HEK293 (cell line): ENCODE results near the gene BAD.

Experiments
- CTCF ChIA-PET: fragments of 350-600 bp; formaldehyde crosslinking; extraction: SDS; loops from one replicate; lab custom pipeline; 2021; ENCODE audit warnings: antibody characterized with exemption; lab: Yijun Ruan, JAX
- POLR2A ChIA-PET: fragments of 300-600 bp; formaldehyde crosslinking; extraction: SDS; loops from one replicate; lab custom pipeline; 2020; ENCODE audit warnings: antibody characterized with exemption, inconsistent platforms; lab: Yijun Ruan, JAX
- H3K27ac ChIP-seq: fragments of 200-500 bp; sonication (Bioruptor generic); 2 replicates; pipeline ENCODE4 v1.5.1; 2014; ENCODE audit warnings: low read depth, low read length, control low read depth, inconsistent platforms; ENCODE audit errors: extremely low read depth
- H3K36me3 ChIP-seq, 2 experiments: fragments of 200-500 bp in 1 of 2; sonication (Bioruptor generic) in 1 of 2; 1 replicate in 1 of 2; 2 replicates in 1 of 2; pipeline ENCODE4 v1.5.1; 2014 to 2017; ENCODE audit warnings: inconsistent platforms in 2 of 2, low read length in 2 of 2; ENCODE audit not compliant: control insufficient read depth in 2 of 2, insufficient read depth in 1 of 2
- H3K4me1 ChIP-seq: fragments of 200-500 bp; sonication (Bioruptor generic); 2 replicates; pipeline ENCODE4 v1.5.1; 2014; ENCODE audit warnings: mild to moderate bottlenecking, low read length, inconsistent platforms; ENCODE audit not compliant: control insufficient read depth, insufficient read depth
- H3K4me3 ChIP-seq: 2 replicates; pipeline ENCODE4 v1.5.1; 2011; ENCODE audit warnings: low read depth, mild to moderate bottlenecking, control low read depth, low read length, moderate library complexity
- H3K9me3 ChIP-seq: fragments of 200-500 bp; sonication (Bioruptor generic); 2 replicates; pipeline ENCODE4 v1.5.1; 2014; ENCODE audit warnings: low read depth, low read length, inconsistent platforms; ENCODE audit not compliant: control insufficient read depth, insufficient read depth
- FEZF1 ChIP-seq: fragments of 450-650 bp; formaldehyde crosslinking; IDR thresholded peaks from 2 replicates; pipeline ENCODE4 v1.5.1; 2016; ENCODE audit warnings: missing biosample characterization, missing genetic modification characterization
- GLIS2 ChIP-seq: fragments of 450-650 bp; formaldehyde crosslinking; IDR thresholded peaks from 2 replicates; pipeline ENCODE4 v1.5.1; 2016; ENCODE audit warnings: missing biosample characterization, missing genetic modification characterization
- PRDM10 ChIP-seq: fragments of 450-650 bp; formaldehyde crosslinking; IDR thresholded peaks from 2 replicates; pipeline ENCODE4 v1.5.1; 2016; ENCODE audit warnings: missing biosample characterization, missing genetic modification characterization
- SETDB1 ChIP-seq: IDR thresholded peaks from one replicate; pipeline ENCODE4 v1.6.1; 2017; ENCODE audit warnings: mild to moderate bottlenecking, low read length, moderate library complexity, mixed read lengths; ENCODE audit not compliant: insufficient read length
- ZBTB44 ChIP-seq: fragments of 450-650 bp; IDR thresholded peaks from 2 replicates; pipeline ENCODE4 v1.5.1; 2018; ENCODE audit warnings: missing biosample characterization, mild to moderate bottlenecking, missing genetic modification characterization
- ZFP3 ChIP-seq: fragments of 450-650 bp; formaldehyde crosslinking; IDR thresholded peaks from 2 replicates; pipeline ENCODE4 v1.5.1; 2016; ENCODE audit warnings: low read depth, missing biosample characterization, missing genetic modification characterization
- ZIC2 ChIP-seq: fragments of 450-650 bp; formaldehyde crosslinking; IDR thresholded peaks from 2 replicates; pipeline ENCODE4 v1.5.1; 2016; ENCODE audit warnings: missing biosample characterization, missing genetic modification characterization
- ZNF18 ChIP-seq: fragments of 450-650 bp; formaldehyde crosslinking; IDR thresholded peaks from 2 replicates; pipeline ENCODE4 v1.5.1; 2016; ENCODE audit warnings: missing biosample characterization, missing genetic modification characterization
- ZNF214 ChIP-seq: fragments of 450-650 bp; formaldehyde crosslinking; IDR thresholded peaks from 2 replicates; pipeline ENCODE4 v1.5.1; 2017; ENCODE audit warnings: missing biosample characterization, mild to moderate bottlenecking, missing genetic modification characterization, borderline replicate concordance
- ZNF335 ChIP-seq: fragments of 450-650 bp; formaldehyde crosslinking; conservative IDR thresholded peaks from 2 replicates; pipeline ENCODE4 v1.5.1; 2016; ENCODE audit warnings: missing biosample characterization, missing genetic modification characterization
- ZNF366 ChIP-seq: fragments of 450-650 bp; formaldehyde crosslinking; conservative IDR thresholded peaks from 2 replicates; pipeline ENCODE4 v1.5.1; 2016; ENCODE audit warnings: missing biosample characterization, missing genetic modification characterization
- ZNF449 ChIP-seq: fragments of 450-650 bp; formaldehyde crosslinking; IDR thresholded peaks from 2 replicates; pipeline ENCODE4 v1.5.1; 2017; ENCODE audit warnings: missing biosample characterization, mild to moderate bottlenecking, missing genetic modification characterization, moderate library complexity
- ZNF48 ChIP-seq: fragments of 450-650 bp; formaldehyde crosslinking; IDR thresholded peaks from 2 replicates; pipeline ENCODE4 v1.5.1; 2016; ENCODE audit warnings: missing biosample characterization, missing genetic modification characterization
- ZNF521 ChIP-seq: fragments of 450-650 bp; formaldehyde crosslinking; IDR thresholded peaks from 2 replicates; pipeline ENCODE4 v1.5.1; 2017; ENCODE audit warnings: missing biosample characterization, mild to moderate bottlenecking, missing genetic modification characterization
- ZNF623 ChIP-seq: fragments of 450-650 bp; formaldehyde crosslinking; IDR thresholded peaks from 2 replicates; pipeline ENCODE4 v1.5.1; 2016; ENCODE audit warnings: missing biosample characterization, missing genetic modification characterization
- ZNF692 ChIP-seq: fragments of 450-650 bp; formaldehyde crosslinking; IDR thresholded peaks from 2 replicates; pipeline ENCODE4 v1.5.1; 2016; ENCODE audit warnings: missing biosample characterization, missing genetic modification characterization
- ZNF747 ChIP-seq: fragments of 450-650 bp; formaldehyde crosslinking; IDR thresholded peaks from 2 replicates; pipeline ENCODE4 v1.5.1; 2016; ENCODE audit warnings: missing biosample characterization, missing genetic modification characterization
- ZSCAN30 ChIP-seq: fragments of 450-650 bp; IDR thresholded peaks from 2 replicates; pipeline ENCODE4 v1.5.1; 2018; ENCODE audit warnings: missing biosample characterization, mild to moderate bottlenecking, missing genetic modification characterization, moderate library complexity

The BAD gene

GRCh38 chr11:64306563-64306875, 22.1 kb upstream of the BAD start:
- POLR2A ChIA-PET, result interaction anchor here (3.5 kb wide), 1 partner anchor 11 kb away, joined by 43 read pairs; the partner anchor contains the start of genes PRDX5 and TRMT112
- Histone ChIP-seq H3K4me1 (no peaks in the 10 kb centered on the region), H3K9me3 (no peaks in the 10 kb centered on the region), H3K36me3 (peaks cover 0 to 5% of the 10 kb centered on the region in 2 experiments; a peak in 1 of 3 replicates), H3K27ac (peak overlapping the region; percentile 59; the same call in 1 of the 2 replicates), H3K4me3 (peak overlapping the region; percentile 62)
- CTCF ChIA-PET, result interaction anchor here (0.6 to 0.8 kb wide), 3 partner anchors 49 to 301 kb away, joined by 3 to 7 read pairs (median 3); no protein-coding TSS in a partner anchor
- peak; percentile 99 for TF ChIP-seq ZNF18
- no peak for TF ChIP-seq ZNF449 (tag by site-specific recombination)

GRCh38 chr11:64305691-64306562, 21.5 kb upstream of the BAD start:
- POLR2A ChIA-PET, result interaction anchor here (0.6 to 3.6 kb wide), 6 partner anchors 12 to 1192 kb away, joined by 3 to 43 read pairs (median 12); partner anchors contain the start of genes NUDT22, PRDX5, STIP1 and TRMT112
- Histone ChIP-seq H3K4me3 (peak overlapping the region; percentile 62), H3K4me1 (no peaks in the 10 kb centered on the region), H3K27ac (peak overlapping the region; percentile 59; the same call in 1 of the 2 replicates), H3K9me3 (no peaks in the 10 kb centered on the region), H3K36me3 (peaks cover 0 to 5% of the 10 kb centered on the region in 2 experiments; a peak in 1 of 3 replicates)
- CTCF ChIA-PET, result interaction anchor here (0.6 to 5.8 kb wide), 9 partner anchors 24 to 301 kb away, joined by 3 to 63 read pairs (median 3); no protein-coding TSS in a partner anchor
- TF ChIP-seq PRDM10 (tag by site-specific recombination) (no peak), FEZF1 (tag by site-specific recombination) (no peak), ZIC2 (tag by site-specific recombination) (peak; percentile 50; the same call in 1 of the 2 replicates), GLIS2 (tag by site-specific recombination) (peak; percentile 79), ZNF18 (no peak), ZNF747 (tag by site-specific recombination) (no peak), ZNF521 (tag by site-specific recombination) (no peak), ZNF48 (tag by site-specific recombination) (no peak), ZSCAN30 (tag by site-specific recombination) (no peak), SETDB1 (no peak), ZNF449 (tag by site-specific recombination) (no peak), ZBTB44 (tag by site-specific recombination) (no peak), ZNF335 (tag by site-specific recombination) (peak; percentile 70), ZNF692 (tag by site-specific recombination) (peak; percentile 38; the same call in 1 of the 2 replicates), ZNF214 (tag by site-specific recombination) (no peak), ZNF366 (0 out of 2 replicates have a peak, but pooled peaks have one; percentile 9), ZNF623 (tag by site-specific recombination) (no peak), ZFP3 (no peak)
